NCI-H526 (cell line): Measurements from ENCODE around the gene MET.

Source experiments
- DNase-seq, 2 experiments: peaks; one replicate each; lab custom pipeline; 2025; lab: John Stamatoyannopoulos, UW

MET gene

DNA sequence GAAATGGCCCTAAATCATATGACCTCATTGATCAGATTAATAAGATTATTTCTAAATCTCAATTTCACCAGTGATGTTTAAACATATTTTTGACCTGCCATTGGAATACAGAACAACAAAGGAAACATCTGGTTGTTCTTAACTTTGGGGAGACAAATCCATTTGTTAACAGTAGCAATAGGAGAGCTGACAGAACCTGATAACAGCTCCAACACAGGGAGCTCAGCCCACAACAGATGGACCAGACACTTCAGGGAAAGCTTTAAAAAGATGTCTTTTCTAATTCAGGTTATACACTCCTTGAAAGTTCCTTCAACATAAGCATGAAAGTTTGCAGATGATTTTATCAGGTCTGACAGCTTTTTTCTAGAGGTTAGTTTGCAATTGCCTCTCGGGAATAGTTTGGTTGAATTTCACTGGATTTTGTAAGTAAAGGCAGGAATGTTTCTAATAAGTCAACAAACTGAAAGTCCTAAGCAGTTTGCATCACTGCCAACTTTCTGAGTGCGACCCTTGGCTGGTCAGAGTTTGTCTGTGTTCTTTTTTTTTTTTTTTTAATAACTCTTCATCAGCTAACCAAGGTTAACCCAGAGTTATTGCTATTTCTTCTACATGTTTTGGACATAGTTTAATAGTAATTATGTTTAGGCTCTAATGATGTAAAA is 6.5 kb upstream of the MET start:
- no peak for DNase-seq

DNA sequence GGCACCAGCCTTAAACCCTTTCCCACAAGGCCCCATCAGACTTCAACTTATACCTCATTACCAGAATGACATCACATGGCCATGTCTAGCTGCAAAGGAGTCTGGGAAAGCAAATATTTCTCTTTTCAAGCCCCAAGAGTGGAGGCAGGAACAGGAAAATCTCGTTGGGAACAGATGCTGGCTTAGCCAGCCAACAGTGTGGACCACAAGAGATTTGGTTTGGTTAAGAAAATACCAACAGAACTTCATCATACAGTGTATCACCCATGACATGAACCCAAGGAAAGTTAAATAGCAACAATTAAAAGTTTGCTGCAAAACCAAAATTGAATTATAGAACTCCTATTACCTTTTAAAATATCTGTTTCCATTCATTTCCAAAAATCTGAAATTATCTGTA is 2.2 kb upstream of the MET start:
- DNase-seq = no peak

DNA sequence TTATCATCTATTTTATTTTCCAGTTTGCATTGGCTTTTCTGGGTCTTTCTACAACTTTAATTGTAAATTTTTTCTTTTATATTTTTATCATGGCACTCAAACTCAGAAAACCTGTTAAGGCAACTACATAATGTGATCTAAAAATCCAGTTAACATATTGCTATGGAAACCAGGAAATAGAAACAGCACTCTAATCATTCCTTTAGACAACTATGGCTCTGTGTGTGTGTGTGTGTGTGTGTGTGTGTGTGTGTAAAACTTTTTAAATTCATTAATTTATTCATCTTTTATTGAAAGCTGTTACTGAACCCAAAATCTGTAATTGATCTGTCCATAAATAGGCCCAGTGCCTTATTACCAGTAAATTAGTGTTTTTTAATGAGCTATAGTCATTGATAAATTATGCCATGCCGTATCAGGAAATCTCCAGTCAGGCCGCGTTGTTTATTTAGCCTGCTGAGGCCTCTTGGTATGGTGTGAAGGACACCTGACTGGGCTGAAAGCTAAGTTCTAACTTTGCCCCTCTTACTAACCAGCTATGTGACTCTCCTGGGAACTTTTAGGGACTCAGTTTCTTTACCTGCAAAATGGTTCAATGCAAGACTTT is 1.5 kb upstream of the MET start:
- DNase-seq = no peak

DNA sequence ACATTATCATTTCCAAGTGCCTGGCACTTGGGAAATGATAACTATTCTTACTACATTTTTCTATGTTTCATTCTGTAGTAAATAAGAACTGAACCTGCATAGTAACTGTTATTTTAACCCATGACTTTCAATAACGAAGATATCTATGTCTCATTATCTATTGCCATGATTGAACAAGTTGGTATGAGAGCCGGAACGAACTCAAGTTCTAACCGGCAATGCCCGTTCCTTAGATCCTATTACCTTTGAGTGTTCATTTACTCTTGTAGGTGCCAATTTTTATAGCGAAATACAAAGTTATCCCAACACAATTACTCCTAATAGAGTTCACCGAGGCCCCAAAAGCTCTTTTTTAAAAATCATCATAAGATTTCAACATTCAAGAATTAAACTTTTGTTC is 885 bp upstream of the MET start:
- DNase-seq = no peak

DNA sequence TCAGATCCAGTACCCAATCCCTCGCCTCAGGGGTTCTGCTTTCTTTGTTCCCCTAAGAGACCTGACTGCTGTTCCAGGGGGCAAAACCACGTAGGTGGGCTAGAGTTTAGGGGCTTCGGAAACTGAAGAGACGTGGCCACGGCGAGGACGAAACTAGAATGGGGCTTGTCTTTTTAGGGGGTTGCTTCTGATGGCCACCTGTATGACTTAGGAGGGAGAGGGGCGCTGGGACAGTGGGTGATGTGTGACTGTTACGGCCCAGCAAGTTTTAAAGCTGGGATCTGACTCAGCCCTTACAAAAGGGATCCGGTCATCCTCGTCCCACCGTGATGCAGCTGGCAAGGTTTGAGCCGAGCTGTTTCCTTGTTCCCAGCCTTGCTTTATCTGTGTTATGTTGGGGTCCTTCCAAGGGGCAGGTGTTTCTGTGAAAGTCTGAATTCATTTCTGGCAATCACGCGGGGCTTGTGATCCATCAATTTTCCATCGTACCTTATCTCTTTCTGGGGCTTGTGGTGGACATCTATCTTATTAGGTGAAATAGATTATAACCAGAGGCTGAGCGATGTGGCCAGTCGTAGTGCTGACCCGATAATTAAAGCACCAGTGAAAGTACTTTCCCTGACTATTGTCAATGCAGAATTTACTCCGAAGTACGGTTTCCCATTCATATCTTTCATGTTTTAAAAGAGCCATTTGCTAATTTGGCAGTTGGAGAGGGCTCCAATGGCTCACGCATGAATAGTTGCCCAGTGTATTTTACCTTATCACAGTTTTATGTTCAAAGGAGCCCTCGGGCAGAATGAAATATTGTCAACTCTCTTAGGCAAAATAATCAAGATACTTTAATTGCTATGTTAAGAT is 830 bp downstream of the MET start:
- DNase-seq = peak; percentile 77 to 78

DNA sequence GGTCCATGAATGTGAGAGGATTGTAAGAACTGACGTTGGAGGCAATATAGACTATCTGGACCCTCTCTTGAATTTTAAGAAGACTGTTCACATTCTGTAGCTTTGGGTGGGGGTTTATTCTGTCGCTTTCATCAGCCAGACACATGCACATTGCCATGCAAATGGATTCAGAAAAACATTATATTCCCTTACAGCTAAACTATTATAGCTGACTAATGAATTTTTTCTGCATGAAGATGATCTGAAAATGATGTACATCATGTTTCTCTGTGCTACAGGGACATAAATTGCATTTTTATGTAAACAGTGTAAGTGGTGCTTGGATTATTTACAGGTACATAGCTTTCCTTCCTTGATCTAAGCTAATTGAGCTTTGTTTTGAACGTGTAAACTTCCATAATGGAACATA is 1.5 kb downstream of the MET start:
- DNase-seq = peak; percentile 76 to 78

DNA sequence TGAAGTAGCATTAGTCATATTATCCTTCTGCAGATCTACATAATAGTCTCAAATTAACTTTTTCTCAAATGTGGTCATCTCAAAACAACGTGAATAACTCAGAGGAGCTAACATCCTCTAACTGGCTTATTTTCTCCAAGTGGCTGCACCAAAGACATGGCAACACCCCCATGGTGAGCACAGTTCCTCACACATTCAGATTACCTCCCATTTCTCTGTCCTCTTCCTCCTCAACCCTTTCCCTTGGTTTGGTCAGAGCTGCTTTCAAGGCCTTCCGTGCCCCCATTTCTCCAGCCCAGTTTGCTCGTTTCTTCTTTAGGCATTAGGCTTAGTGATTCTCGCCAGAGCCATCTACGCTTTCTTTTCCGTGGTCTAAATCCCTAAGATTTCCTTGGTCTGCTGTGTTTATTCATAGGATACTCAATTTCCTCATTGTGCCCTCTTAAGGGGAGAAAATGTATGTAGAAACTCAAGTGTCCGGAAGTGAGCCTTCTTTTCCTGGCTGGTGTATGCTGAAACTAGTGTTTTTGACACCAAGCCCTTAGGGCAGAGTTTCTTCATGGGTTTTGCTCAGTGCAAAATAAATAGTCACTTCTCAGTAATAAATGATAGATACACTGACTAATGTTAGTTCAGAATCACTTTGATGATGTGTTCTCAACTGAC is 2.6 kb downstream of the MET start:
- no peak for DNase-seq

DNA sequence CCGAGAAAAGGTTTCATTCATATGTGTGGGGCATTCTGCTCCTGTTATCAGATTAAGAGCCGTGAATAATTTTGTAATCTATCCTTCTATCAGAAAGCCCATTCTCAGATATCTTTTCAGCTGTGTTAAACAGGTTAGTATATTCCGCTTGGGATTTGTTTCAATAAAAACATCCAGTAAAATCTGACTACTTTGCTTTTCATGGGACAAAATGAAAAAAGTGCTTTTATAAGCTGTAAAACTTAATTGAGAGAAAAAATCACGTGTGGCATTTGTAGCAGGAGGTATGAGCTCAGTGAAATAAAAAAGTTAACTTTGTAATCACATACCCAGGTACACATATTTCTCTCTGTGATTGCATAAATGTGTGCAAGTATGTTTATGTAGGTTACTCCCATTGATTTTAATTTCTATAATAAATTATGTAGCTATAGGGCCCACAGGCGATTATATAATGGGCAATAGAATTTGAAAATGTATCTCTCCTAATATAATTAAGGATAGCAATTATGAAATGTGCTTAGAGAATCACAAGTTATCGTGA is 3.9 kb downstream of the MET start:
- no peak for DNase-seq

DNA sequence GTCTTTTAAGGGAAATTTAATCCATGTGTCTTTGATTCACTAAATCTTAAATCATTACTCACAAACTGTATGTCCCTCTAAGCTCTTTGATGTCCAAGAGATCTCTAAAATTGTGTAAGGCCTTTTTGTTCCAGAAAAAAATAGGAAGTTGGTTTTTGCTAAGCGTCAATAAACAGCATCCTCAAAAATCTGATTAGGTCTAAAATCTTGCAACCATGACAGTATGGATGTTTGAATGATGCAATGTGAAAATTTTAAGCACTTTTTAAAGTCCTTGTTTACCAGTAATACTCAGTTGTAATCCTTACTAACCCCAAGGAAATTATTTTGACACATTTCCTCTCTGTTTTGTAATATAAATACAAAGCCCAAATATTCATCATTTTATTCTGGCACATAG is 6.8 kb downstream of the MET start:
- no peak for DNase-seq

DNA sequence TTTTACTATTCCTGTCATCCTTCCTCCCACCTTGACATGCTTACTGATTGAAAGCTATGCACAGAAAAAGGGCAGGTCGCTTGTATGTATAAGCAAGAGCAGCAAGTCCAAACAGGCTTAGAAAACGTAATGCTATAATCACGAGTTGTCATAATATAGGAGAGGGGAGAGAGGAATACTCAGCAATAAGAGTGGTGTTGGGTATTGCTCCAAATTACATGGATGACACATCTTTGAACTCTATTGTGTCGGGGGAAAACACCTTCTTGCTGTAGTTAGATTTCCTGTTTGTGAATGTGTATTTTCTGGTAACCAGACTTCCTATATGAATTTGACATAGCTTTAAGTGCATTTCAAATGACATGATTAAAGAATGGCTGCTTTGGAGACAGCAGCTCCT is 7.5 kb downstream of the MET start:
- no peak for DNase-seq

DNA sequence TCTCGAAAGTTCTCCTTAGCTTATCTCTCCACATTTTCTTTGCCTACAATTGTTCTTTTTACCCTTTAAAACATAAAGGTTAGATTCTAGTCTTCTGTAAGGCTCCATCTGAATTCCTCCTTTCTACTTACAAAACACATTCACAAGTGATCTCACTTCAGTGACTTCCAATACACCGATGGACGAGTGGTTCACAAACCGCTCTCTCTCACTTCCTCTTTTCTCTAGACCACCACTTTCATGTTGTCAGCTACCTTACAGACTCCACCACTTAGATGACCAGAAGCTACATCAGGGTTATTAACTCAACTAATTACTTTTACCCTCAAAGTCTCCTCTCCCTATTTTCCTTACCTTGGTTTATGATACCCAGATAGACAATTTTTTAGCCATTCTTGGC is 11.8 kb downstream of the MET start:
- DNase-seq = no peak

DNA sequence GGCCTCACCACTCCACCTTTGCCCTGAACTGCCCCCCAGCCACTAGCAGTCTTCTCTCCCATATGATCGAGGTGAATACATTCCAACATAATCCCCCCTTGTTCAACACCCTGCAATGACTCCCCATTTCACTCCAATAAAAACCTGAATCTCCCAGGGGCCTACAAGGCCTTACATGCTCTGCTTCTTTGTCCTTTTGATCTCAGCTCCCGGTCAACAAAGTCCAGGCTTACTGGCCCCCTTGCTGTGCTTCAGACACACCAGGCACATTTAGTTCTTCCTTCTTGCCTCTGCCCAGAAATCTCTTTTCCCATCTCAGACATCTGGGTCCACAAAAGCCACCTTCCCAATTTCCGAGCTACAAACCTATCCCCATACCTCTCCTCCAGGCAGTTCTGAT is 14.0 kb downstream of the MET start:
- DNase-seq = no peak

DNA sequence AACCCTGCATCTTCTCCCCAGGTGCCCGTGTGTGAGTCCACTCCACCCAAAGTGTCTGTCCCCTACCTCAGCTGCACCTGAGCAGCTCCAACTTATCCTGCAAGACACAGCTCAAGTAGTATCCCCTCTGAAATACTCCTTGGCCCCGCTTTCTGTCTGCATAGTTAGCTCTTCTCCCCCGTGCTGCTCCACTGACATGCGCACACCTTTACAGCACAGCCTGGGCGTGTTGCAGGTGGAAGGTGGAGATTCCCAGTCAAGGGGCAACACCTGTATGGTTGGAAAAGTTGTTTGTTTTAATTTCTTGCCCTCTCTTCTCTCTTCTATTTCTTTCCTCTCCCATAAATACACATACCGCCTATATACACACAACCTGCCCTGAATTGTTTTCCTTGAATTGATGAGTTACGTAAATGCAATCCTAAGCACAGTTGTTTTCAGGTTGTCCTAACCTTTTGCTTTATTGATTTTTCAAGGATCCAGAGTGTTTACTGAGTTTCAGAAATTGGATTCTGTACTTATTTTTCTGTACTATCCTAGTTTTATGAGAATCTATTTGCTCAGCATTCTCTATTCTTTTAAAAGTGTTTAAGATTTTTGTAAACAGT is 14.9 kb downstream of the MET start:
- DNase-seq = no peak

DNA sequence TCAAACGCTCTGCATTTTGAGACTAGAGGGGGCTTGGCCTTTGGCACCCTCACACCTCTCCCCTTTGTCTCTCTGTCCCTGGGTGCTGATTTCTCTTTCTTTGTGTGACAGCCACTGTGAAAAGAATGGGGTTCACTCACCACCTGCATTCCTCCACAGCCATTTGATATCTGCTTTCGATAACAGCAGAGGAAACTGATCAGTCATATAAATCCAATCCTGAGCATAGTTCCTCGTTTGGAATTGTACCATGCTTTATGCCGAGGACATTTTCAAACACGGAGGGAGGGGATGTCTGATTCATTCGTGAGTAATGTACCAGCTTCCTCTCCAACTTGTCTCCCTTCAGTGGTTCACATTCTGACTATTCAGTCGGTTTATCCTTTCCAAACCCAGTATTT is 15.8 kb downstream of the MET start:
- DNase-seq = peak in 1 of 2 experiments; percentile 16

DNA sequence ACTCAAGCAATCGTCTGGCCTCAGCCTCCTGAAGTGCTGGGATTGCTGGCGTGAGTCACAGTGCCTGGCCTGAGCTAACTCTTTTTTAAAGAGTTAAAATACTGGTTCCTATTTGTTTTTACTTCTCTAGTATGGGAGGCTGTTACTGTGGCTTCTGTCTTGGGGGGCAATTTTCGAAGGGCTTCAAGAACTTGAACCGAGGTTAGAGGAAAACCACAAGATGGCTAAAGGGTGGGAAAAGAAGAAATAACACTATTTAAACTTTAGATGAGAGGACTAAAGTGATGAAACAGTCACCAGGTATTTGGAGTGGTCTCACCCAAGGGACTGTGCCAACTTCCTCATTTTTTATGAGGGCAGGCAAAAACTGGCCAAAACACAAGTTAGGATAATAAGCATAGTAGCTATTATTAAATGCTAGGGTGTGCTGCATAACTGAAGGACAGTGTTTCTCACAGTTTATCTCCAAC is 17.8 kb downstream of the MET start:
- no peak for DNase-seq

DNA sequence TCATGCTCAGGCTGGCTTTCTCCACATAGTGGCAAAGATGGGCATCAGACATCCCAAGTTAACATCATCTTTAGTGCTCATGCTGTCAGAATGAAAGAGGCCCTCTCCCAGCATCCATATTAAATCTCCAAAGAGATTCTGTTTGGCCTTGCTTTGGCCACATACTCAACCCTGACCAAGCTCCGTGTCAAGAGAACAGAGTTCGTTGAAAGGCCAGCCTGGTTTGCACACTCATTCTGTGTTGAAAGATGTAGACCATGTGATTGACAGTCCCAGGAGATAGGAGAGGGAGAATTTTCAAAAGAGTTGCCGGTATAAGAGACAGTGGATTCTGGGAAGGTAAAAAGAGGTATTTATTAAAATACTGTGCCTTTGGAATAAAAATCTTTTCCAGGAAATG is 19.7 kb downstream of the MET start:
- DNase-seq = no peak

DNA sequence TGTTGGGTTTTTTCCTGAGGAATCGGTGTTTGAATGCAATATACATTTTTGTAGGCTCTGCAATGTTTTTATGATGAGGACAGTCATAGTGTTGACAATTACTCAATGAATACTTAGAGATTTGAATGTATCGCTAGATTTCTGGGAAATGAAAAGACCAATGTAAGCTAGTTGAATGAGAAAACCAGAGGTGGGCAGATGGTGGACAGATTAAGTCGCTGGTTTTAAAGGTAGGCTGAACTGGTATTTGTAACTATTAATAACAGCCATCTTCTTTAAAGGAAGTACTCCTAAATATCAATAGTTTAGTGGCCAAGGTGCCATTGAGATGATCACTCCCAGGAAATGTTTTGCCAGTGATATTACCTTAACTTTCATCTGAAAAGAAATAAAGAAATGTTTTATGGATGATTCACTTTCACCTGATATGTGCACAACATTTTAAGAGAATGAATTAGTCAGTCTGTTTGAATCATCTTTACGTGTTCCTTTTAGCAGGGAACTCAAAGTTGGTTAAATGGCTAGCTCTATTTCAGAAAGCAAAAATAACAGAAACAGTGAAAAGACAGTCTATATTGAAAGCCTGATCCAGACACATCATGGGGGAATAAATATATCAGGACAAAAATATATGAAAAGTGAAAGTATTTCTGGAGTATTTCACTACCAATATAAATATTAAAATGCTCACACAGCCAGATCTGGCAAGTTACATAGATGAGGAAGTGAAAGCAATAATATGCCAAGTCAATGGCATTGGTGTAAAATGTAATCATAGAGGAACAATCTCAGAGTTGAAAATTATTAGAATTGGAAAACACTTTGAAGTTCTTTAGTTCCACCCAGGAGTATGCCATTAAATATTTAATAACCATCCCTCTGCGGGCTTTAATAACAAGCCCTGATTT is 20.7 kb downstream of the MET start:
- no peak for DNase-seq

DNA sequence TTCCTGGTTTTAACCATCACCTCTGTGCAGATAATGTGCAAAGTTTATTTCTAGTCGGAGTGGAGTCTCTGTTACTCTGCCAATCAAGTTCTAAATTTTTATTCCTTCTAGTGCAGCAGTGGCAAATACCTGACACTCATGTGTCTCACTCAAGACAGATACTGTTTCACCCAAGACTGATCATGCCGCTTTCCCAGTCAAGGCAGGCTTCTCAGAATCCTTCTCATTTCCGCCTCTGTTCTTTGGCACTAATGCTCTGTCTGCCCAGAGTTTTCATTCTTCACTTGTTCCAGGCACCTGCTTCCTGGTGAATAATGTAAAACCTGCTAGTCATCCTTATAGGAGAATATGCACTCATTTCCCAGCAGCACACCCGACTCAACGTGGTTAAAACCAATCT is 24.7 kb downstream of the MET start:
- no peak for DNase-seq

DNA sequence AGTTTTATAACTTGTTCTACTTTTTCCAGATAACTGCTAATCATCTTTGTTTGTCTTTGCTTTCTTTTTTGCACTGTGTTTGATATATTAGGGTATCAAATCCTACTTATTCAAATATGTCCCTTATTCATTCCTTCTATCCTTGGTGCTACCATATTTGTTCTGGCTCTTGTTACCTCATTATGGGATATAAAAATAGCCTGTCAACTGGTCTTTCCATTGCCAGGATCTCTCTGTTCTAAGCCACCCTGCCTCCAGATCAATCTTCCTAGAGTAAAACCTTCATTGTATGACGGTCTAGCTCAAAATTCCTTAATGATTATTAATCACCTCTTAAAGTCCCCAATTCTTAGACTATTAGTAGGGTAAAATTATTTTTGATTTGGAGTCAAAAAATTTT is 25.2 kb downstream of the MET start:
- no peak for DNase-seq

DNA sequence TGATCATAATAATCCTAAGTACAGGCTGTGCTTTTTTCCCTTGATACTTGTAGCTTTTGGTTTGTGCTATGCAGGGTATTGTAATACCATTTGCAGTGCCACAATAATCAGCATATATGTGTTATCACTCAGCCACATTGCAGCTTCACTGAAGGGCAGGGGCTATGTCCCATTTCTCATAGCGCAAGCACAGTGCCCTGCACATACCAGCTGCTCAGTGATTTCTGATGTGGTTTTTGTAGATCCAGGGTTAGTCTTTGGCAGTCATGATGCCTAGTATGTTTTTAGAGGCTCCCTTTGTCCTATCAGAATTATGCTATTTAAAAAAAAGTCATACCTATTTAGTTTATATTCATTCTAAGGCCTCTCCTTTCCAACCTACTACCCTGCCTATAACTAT is 25.8 kb downstream of the MET start:
- no peak for DNase-seq

DNA sequence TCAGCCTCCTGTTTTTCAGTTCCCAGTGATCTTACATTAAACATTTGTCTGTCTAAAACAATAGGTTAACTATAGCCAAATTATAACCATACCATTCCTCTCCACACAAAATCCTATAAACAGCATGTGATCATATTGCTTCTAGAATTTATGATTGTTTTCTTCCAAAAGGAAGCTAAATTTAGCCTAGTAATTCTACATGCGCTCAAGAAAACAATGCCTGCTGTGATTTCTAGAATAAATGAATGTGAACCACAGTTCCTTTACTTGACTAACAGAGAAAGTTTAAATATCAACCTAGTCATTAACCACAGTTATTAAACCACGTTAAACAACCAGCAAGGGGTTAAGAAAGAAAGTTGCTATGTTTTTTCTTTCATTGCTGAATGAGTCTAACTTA is 26.4 kb downstream of the MET start:
- DNase-seq = no peak
